ENCODE measurements around the gene PHEX.

Gene PHEX

DNA sequence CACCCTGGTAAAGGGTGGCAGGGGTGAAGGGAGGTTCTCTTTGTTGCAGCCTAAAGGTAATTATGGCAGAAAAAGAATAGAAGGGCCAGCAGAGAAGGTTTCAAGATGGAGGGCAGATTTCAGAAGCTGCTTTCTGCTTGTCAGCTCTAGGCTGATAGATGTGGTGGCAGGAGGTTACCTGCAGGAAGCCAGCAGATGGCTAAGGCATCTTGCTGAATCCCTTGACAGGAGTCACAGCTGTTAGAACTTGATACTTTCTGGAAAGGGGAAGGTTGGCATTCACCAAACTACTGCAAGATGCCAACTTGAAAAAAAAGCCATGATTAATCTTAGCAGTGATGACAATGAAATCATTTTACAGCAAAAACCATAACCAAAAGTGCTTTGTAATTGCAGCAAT is 171.1 kb downstream of the PHEX start:
- TF ChIP-seq CTCF (IDR thresholded peaks at IDR 0.05; ENCODE audit: insufficient read depth, low read length, missing control alignments): no peak
- DNase-seq (ENCODE audit: low read depth, low spot score): no peak
- CTCF ChIA-PET: interaction anchor here (1.4 kb wide), 1 partner anchor 218 kb away, joined by 3 read pairs; no protein-coding TSS in a partner anchor
- H3K4me3 ChIP-seq (ENCODE audit: low read depth, low read length): no peak overlapping the region
- POLR2A ChIA-PET: no interaction called here

DNA sequence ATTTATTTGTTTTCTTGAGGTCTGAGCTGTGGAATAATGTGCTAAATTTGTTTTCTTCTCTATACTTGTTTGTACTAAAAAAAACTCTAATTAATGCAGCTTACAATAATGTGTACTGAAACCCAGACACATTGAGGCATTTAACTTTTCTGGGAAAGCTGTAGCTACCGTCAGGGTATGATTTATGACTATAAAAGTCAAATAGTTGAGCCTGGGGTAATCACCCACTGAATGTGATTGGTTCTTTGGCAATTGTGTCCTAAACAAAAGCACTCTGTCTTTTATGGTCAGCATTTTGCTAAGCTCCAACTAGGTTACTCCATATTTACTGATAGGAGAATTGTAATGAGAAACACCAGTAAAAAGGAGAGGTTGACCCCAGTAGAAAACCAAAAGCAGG is 174.7 kb downstream of the PHEX start:
- no peak for DNase-seq (ENCODE audit: low read depth, low spot score)
- H3K4me3 ChIP-seq (ENCODE audit: low read depth, low read length): no peak overlapping the region
- no peak for TF ChIP-seq CTCF (IDR thresholded peaks at IDR 0.05; ENCODE audit: insufficient read depth, low read length, missing control alignments)
- ChIA-PET POLR2A (no interaction called here), CTCF (no interaction called here)

DNA sequence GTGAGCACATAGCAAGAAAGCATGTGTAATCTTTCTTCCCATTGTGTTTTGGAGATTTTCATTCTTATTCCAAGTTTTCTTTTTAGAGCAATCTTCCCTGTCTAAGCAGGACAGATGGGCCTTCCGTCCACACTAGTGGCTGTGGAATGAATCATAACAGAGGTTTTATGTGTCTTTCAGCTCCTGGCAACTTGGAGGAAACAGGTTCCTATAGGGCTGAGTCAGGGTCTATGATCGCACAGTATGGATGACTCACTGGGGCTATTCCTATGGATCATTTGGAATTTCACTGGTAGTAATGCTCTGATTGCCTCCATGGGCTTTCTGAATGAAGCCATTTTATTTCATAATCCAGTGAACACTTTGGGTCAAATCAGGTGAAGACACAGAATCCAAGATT is 188.8 kb downstream of the PHEX start:
- CTCF ChIA-PET: no interaction called here
- TF ChIP-seq CTCF (IDR thresholded peaks at IDR 0.05; ENCODE audit: insufficient read depth, low read length, missing control alignments): no peak
- H3K4me3 ChIP-seq (ENCODE audit: low read depth, low read length): no peak overlapping the region
- POLR2A ChIA-PET: no interaction called here
- peak; percentile 65 for DNase-seq (ENCODE audit: low read depth, low spot score)

- ChIA-PET POLR2A (no interaction called here), CTCF (no interaction called here)
- no peak for DNase-seq (ENCODE audit: low read depth, low spot score)
- no peak overlapping the region for H3K4me3 ChIP-seq (ENCODE audit: low read depth, low read length)
- TF ChIP-seq CTCF (IDR thresholded peaks at IDR 0.05; ENCODE audit: insufficient read depth, low read length, missing control alignments): no peak
Observed at GRCh38 chrX:22234380-22234779, 202.3 kb downstream of the PHEX start.

GRCh38 chrX:22237479-22237878 is 205.4 kb downstream of the PHEX start:
- DNase-seq (ENCODE audit: low read depth, low spot score): no peak
- ChIA-PET POLR2A (no interaction called here), CTCF (interaction anchor here (1.3 kb wide), 1 partner anchor 8 kb away, joined by 4 read pairs; no protein-coding TSS in a partner anchor)
- no peak overlapping the region for H3K4me3 ChIP-seq (ENCODE audit: low read depth, low read length)
- TF ChIP-seq CTCF (IDR thresholded peaks at IDR 0.05; ENCODE audit: insufficient read depth, low read length, missing control alignments): no peak

- DNase-seq (ENCODE audit: low read depth, low spot score): peak; percentile 34
- POLR2A ChIA-PET: interaction anchor here (0.6 kb wide), 1 partner anchor 88 kb away, joined by 3 read pairs; no protein-coding TSS in a partner anchor
- H3K4me3 ChIP-seq (ENCODE audit: low read depth, low read length): no peak overlapping the region
- CTCF ChIA-PET: no interaction called here
- TF ChIP-seq CTCF (IDR thresholded peaks at IDR 0.05; ENCODE audit: insufficient read depth, low read length, missing control alignments): no peak
Observed at GRCh38 chrX:22246620-22247019, 214.5 kb downstream of the PHEX start.

All from AG04449 (cell line).